Panc1 (cell line): ENCODE results near the gene RPS16. TPM values are rescaled to one million over a fixed set of nuclear protein-coding genes. Genes with fewer than 3 reads are reported as not detected.
A peak's percentile ranks its signal among the peaks of the same experiment; 100 is the strongest.

Source experiments
- ATAC-seq: fragments of 200-7000 bp; cut with Tn5 transposase; 2 replicates; pipeline ENCODE4 v1.9.1; 2020; ENCODE audit warnings: mild to moderate bottlenecking, moderate library complexity
- BruUV-seq: library from RNA; stranded (reverse); fragments of 400-500 nt; replicated peaks from 2 replicates; lab custom pipeline; 2021; lab: Mats Ljungman, UMichigan
- CTCF ChIA-PET: fragments of 300-600 bp; sonication (Branson Sonifier 250); formaldehyde crosslinking; loops from one replicate; lab custom pipeline; 2022; ENCODE audit warnings: antibody characterized with exemption; lab: Charles Lee
- POLR2A ChIA-PET: fragments of 300-600 bp; sonication (Branson Sonifier 250); formaldehyde crosslinking; loops from one replicate; lab custom pipeline; 2022; ENCODE audit warnings: antibody characterized with exemption; lab: Charles Lee
- DNase-seq: peaks from one replicate; pipeline ENCODE4 v3.0.0-alpha.2; 2010; ENCODE audit warnings: low read depth, low spot score
- H3K27ac ChIP-seq: 2 replicates; pipeline ENCODE4 v1.5.1; 2011; ENCODE audit warnings: mild to moderate bottlenecking, low read length, inconsistent platforms
- H3K27me3 ChIP-seq: fragments of 200-500 bp; sonication (Bioruptor generic); 2 replicates; pipeline ENCODE4 v1.6.0; 2014; ENCODE audit warnings: low read length, inconsistent platforms; ENCODE audit not compliant: control insufficient read depth, insufficient read depth
- H3K36me3 ChIP-seq: fragments of 200-500 bp; sonication (Bioruptor generic); 2 replicates; pipeline ENCODE4 v1.5.1; 2014; ENCODE audit warnings: inconsistent platforms, mild to moderate bottlenecking, low read length, moderate library complexity; ENCODE audit not compliant: control insufficient read depth, insufficient read depth
- H3K4me1 ChIP-seq: 2 replicates; pipeline ENCODE4 v1.5.1; 2011; ENCODE audit warnings: inconsistent platforms, mild to moderate bottlenecking, low read length, moderate library complexity; ENCODE audit not compliant: control insufficient read depth, insufficient read depth
- H3K4me3 ChIP-seq, 2 experiments: 2 replicates each; pipeline ENCODE4 v1.5.1; 2011 to 2012; ENCODE audit warnings: low read depth in 2 of 2, low read length in 2 of 2, mild to moderate bottlenecking in 2 of 2, inconsistent platforms in 1 of 2, moderate library complexity in 1 of 2
- H3K9me3 ChIP-seq: fragments of 200-500 bp; sonication (Bioruptor generic); 2 replicates; pipeline ENCODE4 v1.5.1; 2014; ENCODE audit warnings: low read depth, mild to moderate bottlenecking, inconsistent platforms, low read length, moderate library complexity; ENCODE audit not compliant: control insufficient read depth, insufficient read depth
- CTCF ChIP-seq: fragments of 450-650 bp; IDR thresholded peaks from 2 replicates; pipeline ENCODE4 v1.5.1; 2017; ENCODE audit warnings: mild to moderate bottlenecking
- POLR2AphosphoS5 ChIP-seq: IDR thresholded peaks from 2 replicates; pipeline ENCODE4 v1.6.1; 2012; ENCODE audit warnings: mild to moderate bottlenecking, low read depth, low read length, moderate library complexity
- SIN3A ChIP-seq: IDR thresholded peaks from 2 replicates; pipeline ENCODE4 v1.6.1; 2012; ENCODE audit warnings: low read depth, mild to moderate bottlenecking, low read length, moderate library complexity, borderline replicate concordance; ENCODE audit not compliant: insufficient read depth
- TCF7L2 ChIP-seq: IDR thresholded peaks from 2 replicates; pipeline ENCODE4 v1.6.1; 2011; ENCODE audit warnings: mild to moderate bottlenecking, low read depth, low read length, inconsistent platforms
- in situ Hi-C: cut with HindIII; loops from 2 replicates; pipeline ENCODE4 v1.10.0; 2016; ENCODE audit warnings: low sequenced_read_pairs, low pct_unique_long_range_greater_than_20kb
- intact Hi-C: fragments of 100-400 bp; cut with micrococcal nuclease; formaldehyde crosslinking; loops from one replicate; pipeline ENCODE4 v1.10.0; 2022; ENCODE audit not compliant: unreplicated experiment
- total RNA-seq: library from RNA; stranded (reverse); gene quantifications from one replicate; pipeline ENCODE4 v1.2.1, GENCODE V29; 2021; ENCODE audit not compliant: unreplicated experiment
- TF ChIP-seq, protein P1 (sequence below), 2 experiments: IDR thresholded peaks; 2 replicates each; pipeline ENCODE4 v1.6.1; 2011 to 2012; ENCODE audit warnings: low read depth in 2 of 2, control low read depth in 1 of 2, low read length in 1 of 2, mild to moderate bottlenecking in 1 of 2, moderate library complexity in 1 of 2; ENCODE audit not compliant: insufficient read depth in 1 of 2

Gene RPS16
- total RNA-seq, 1 experiment from 2014 or later = 27,832 TPM

DNA sequence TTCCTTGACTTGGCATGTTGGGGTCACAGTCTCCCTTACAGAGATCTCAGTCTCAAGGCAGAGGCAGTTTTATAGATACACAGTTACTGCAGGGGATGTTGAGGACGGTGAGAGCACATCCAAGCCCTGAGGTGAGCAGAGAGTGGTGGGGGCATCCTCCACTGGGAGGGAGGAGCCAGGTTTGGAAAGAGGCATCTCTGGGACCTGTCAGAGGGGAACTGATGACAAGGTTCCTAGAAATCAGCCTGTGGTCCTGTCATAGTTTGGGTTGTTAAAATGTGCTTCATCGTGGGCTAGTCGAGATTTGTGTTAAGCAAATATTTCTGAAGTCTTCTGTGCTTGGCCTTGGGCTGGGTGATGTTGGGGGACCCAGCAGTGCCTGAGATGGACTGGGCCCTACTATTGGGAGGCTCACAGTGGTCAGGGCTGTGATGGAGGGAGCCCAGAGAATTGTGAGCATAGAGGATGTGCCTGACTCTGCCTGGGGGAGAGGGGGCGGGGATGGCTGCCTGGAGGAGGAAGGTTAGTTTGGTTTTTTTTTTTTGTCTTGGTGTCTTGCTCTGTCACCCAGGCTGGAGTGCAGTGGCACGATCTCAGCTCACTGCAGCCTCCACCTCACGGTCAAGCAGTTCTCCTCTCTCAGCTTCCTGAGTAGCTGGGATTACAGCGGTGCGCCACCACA is 13.5 kb upstream of the RPS16 start:
- POLR2A ChIA-PET = interaction anchor here (0.5 to 9.0 kb wide), 14 partner anchors 16 to 888 kb away, joined by 3 to 254 read pairs (median 7); partner anchors contain the start of genes EID2B and RPS16
- Histone ChIP-seq H3K27me3 (no peaks in the 10 kb centered on the region), H3K27ac (no peak overlapping the region), H3K4me1 (peaks cover 31% of the 10 kb centered on the region), H3K36me3 (peaks cover 40% of the 10 kb centered on the region), H3K9me3 (no peaks in the 10 kb centered on the region), H3K4me3 (no peak overlapping the region)
- DNase-seq = no peak
- no peak for ATAC-seq
- intact Hi-C loops = no loop called here
- CTCF ChIA-PET = interaction anchor here (0.5 to 4.6 kb wide), 12 partner anchors 9 to 300 kb away, joined by 3 to 36 read pairs (median 6); partner anchors contain the start of genes EID2 and RPS16
- no TSS peak for BruUV-seq
- in situ Hi-C loops = no loop called here
- TF ChIP-seq POLR2AphosphoS5 (no peak), TCF7L2 (no peak), CTCF (no peak), SIN3A (no peak)
- TF ChIP-seq, protein P1, sequence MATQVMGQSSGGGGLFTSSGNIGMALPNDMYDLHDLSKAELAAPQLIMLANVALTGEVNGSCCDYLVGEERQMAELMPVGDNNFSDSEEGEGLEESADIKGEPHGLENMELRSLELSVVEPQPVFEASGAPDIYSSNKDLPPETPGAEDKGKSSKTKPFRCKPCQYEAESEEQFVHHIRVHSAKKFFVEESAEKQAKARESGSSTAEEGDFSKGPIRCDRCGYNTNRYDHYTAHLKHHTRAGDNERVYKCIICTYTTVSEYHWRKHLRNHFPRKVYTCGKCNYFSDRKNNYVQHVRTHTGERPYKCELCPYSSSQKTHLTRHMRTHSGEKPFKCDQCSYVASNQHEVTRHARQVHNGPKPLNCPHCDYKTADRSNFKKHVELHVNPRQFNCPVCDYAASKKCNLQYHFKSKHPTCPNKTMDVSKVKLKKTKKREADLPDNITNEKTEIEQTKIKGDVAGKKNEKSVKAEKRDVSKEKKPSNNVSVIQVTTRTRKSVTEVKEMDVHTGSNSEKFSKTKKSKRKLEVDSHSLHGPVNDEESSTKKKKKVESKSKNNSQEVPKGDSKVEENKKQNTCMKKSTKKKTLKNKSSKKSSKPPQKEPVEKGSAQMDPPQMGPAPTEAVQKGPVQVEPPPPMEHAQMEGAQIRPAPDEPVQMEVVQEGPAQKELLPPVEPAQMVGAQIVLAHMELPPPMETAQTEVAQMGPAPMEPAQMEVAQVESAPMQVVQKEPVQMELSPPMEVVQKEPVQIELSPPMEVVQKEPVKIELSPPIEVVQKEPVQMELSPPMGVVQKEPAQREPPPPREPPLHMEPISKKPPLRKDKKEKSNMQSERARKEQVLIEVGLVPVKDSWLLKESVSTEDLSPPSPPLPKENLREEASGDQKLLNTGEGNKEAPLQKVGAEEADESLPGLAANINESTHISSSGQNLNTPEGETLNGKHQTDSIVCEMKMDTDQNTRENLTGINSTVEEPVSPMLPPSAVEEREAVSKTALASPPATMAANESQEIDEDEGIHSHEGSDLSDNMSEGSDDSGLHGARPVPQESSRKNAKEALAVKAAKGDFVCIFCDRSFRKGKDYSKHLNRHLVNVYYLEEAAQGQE (IDR thresholded peaks at IDR 0.05; ENCODE audit: insufficient read depth in 1 of 2, low read depth in 2 of 2, low read length in 1 of 2) = no peak

- H3K9me3 ChIP-seq = no peaks in the 10 kb centered on the region
- H3K27ac ChIP-seq = peak overlapping the region; percentile 4
- no TSS peak for BruUV-seq
- TF ChIP-seq TCF7L2 = no peak
- TF ChIP-seq POLR2AphosphoS5 = no peak
- TF ChIP-seq CTCF = no peak
- TF ChIP-seq SIN3A = no peak
- TF ChIP-seq, protein P1 (IDR thresholded peaks at IDR 0.05; ENCODE audit: insufficient read depth in 1 of 2, low read depth in 2 of 2, low read length in 1 of 2) = no peak
- H3K36me3 ChIP-seq = peaks cover 31% of the 10 kb centered on the region
- H3K4me1 ChIP-seq = peaks cover 31% of the 10 kb centered on the region
- DNase-seq (peak; percentile 95), ATAC-seq (no peak)
- ChIA-PET CTCF (interaction anchor here (0.7 to 4.6 kb wide), 10 partner anchors 9 to 222 kb away, joined by 3 to 36 read pairs (median 6); partner anchors contain the start of genes EID2, EID2B and RPS16), POLR2A (interaction anchor here (0.5 to 9.0 kb wide), 10 partner anchors 15 to 857 kb away, joined by 3 to 254 read pairs (median 3); partner anchors contain the start of gene RPS16)
- no peaks in the 10 kb centered on the region for H3K27me3 ChIP-seq
- intact Hi-C loops (no loop called here), in situ Hi-C loops (no loop called here)
- peak overlapping the region in 1 of 2 experiments; percentile 1; a peak in 2 of 4 replicates for H3K4me3 ChIP-seq
Observed at GRCh38 chr19:39448271-39448670, 12.5 kb upstream of the RPS16 start.
